K562 (cell line): ENCODE measurements around the gene MFAP2. TPM values are rescaled to one million over a fixed set of nuclear protein-coding genes. Genes with fewer than 3 reads are reported as not detected.

Source experiments
- ASH1L ChIP-seq: fragments of 450-650 bp; IDR thresholded peaks from 2 replicates; pipeline ENCODE4 v1.6.1; 2018; ENCODE audit warnings: borderline replicate concordance, mild to moderate bottlenecking, low read depth; ENCODE audit not compliant: partially characterized antibody
- ATF4 ChIP-seq: fragments of 450-650 bp; formaldehyde crosslinking; IDR thresholded peaks from 2 replicates; pipeline ENCODE4 v1.4.0; 2022; ENCODE audit warnings: mild to moderate bottlenecking, moderate library complexity
- BHLHE40 ChIP-seq: IDR thresholded peaks from 2 replicates; pipeline ENCODE4 v1.6.1; 2011; ENCODE audit warnings: low read length, improper control_type of control experiment
- E2F8 ChIP-seq: fragments of 450-650 bp; IDR thresholded peaks from 2 replicates; pipeline ENCODE4 v1.7.1; 2018; ENCODE audit warnings: mild to moderate bottlenecking, low read depth; ENCODE audit not compliant: partially characterized antibody
- ERF ChIP-seq: fragments of 450-650 bp; formaldehyde crosslinking; IDR thresholded peaks from 2 replicates; pipeline ENCODE4 v1.4.0; 2020; ENCODE audit warnings: mild to moderate bottlenecking, mixed read lengths
- FOXK2 ChIP-seq, 2 experiments: fragments of 450-650 bp; IDR thresholded peaks in 1 of 2; conservative IDR thresholded peaks in 1 of 2; 2 replicates each; pipeline ENCODE4 v1.6.1; 2016; ENCODE audit warnings: low read depth in 2 of 2, mild to moderate bottlenecking in 1 of 2
- GTF2E2 ChIP-seq: fragments of 200-800 bp; sonication (Bioruptor generic); IDR thresholded peaks from 2 replicates; pipeline ENCODE4 v1.6.1; 2016; ENCODE audit warnings: missing genetic modification characterization, missing compliant biosample characterization
- MAX ChIP-seq: sonication (generic); formaldehyde crosslinking; IDR thresholded peaks from 2 replicates; pipeline ENCODE4 v1.9.0; 2022; ENCODE audit warnings: mild to moderate bottlenecking, missing genetic modification reagents
- MIER1 ChIP-seq: fragments of 450-650 bp; IDR thresholded peaks from 2 replicates; pipeline ENCODE4 v1.6.1; 2016; ENCODE audit warnings: antibody characterized with exemption, mild to moderate bottlenecking, low read depth
- MNT ChIP-seq, 2 experiments: fragments of 450-650 bp; conservative IDR thresholded peaks; 2 replicates each; pipeline ENCODE4 v1.6.1; 2017; ENCODE audit warnings: mild to moderate bottlenecking in 2 of 2, moderate library complexity in 2 of 2
- POLR2AphosphoS2 ChIP-seq: IDR thresholded peaks from 2 replicates; pipeline ENCODE4 v1.6.1; 2012; ENCODE audit warnings: low read length, improper control_type of control experiment
- POLR3G ChIP-seq: IDR thresholded peaks from 2 replicates; pipeline ENCODE4 v1.6.1; 2011; ENCODE audit not compliant: insufficient read length, insufficient replicate concordance; ENCODE audit errors: extremely low read depth
- RBFOX2 ChIP-seq: fragments of 200-400 bp; formaldehyde crosslinking; IDR thresholded peaks from 2 replicates; pipeline ENCODE4 v1.6.1; 2017; ENCODE audit warnings: low read depth, mild to moderate bottlenecking, low read length, moderate library complexity
- RFX5 ChIP-seq: IDR thresholded peaks from 2 replicates; pipeline ENCODE4 v1.6.1; 2011; ENCODE audit warnings: low read depth, mild to moderate bottlenecking, improper control_type of control experiment, low read length
- SMARCE1 ChIP-seq: fragments of 450-650 bp; IDR thresholded peaks from 2 replicates; pipeline ENCODE4 v1.7.1; 2016; ENCODE audit warnings: mild to moderate bottlenecking
- SNIP1 ChIP-seq: fragments of 450-650 bp; IDR thresholded peaks from 2 replicates; pipeline ENCODE4 v1.7.1; 2017; ENCODE audit warnings: low read depth, mild to moderate bottlenecking
- SUPT5H ChIP-seq: fragments of 450-650 bp; IDR thresholded peaks from 2 replicates; pipeline ENCODE4 v1.6.1; 2016
- TFAP4 ChIP-seq: sonication (generic); formaldehyde crosslinking; IDR thresholded peaks from 2 replicates; pipeline ENCODE4 v1.8.0; 2022; ENCODE audit warnings: missing genetic modification reagents, mild to moderate bottlenecking, moderate library complexity, borderline replicate concordance
- ZNF124 ChIP-seq: sonication (generic); formaldehyde crosslinking; IDR thresholded peaks from 2 replicates; pipeline ENCODE4 v1.8.1; 2022; ENCODE audit warnings: missing genetic modification reagents
- ZNF197 ChIP-seq: fragments of 200-800 bp; sonication (Bioruptor generic); IDR thresholded peaks from 2 replicates; pipeline ENCODE4 v1.6.1; 2016; ENCODE audit warnings: low read depth, missing genetic modification characterization, missing compliant biosample characterization
- polyA plus RNA-seq, 8 experiments: library from polyadenylated mRNA; depleted of rRNA in 4 of 8; stranded (reverse) in 5 of 8; unstranded in 3 of 8; fragments of >200 nt; fragmentation: Nextera tagmentation in 2 of 8; fragmentation: Illumina TruSeq in 1 of 8; extraction: Ambion mirVana in 2 of 8; extraction: Trizol in 1 of 8; gene quantifications; 2 replicates each; pipeline versions ENCODE4 v1.2.1 to v1.2.3, GENCODE V29; 2011 to 2014; ENCODE audit warnings: inconsistent platforms in 1 of 8, missing spikeins in 1 of 8
- total RNA-seq, 7 experiments: library from RNA; depleted of rRNA in 6 of 7; stranded (reverse); fragments of >200 nt in 6 of 7; fragmentation: Illumina TruSeq in 2 of 7; extraction: Trizol in 2 of 7; gene quantifications; 2 replicates each; pipeline versions ENCODE4 v1.2.1 to v1.2.3, GENCODE V29; 2011 to 2021; ENCODE audit warnings: low replicate concordance in 1 of 7

Gene MFAP2
- total and polyA plus RNA-seq, 9 of the 15 experiments (the other 6 are each of a cell fraction or from before 2014, with no cell fraction given), result not detected

GRCh38 chr1:17011439-17012307, 31.3 kb upstream of the MFAP2 start, which contains the start of gene ATP13A2 (continued):
- TF ChIP-seq POLR3G (no peak), ATF4 (CRISPR knock-in tag) (no peak), ZNF124 (no peak), TFAP4 (CRISPR knock-in tag) (peak; percentile 43; the same call in 1 of the 2 replicates), MAX (CRISPR knock-in tag) (0 out of 2 replicates have a peak, but pooled peaks have one; percentile 27), ZNF197 (no peak), RBFOX2 (peak; percentile 47), SUPT5H (no peak), SNIP1 (no peak), MNT (conservative IDR thresholded peaks at IDR 0.05) (peak; percentile 25 to 74; a peak in 1 of 4 replicates), GTF2E2 (tag) (no peak), MIER1 (no peak), FOXK2 (conservative IDR thresholded peaks at IDR 0.05 in 1 of 2, IDR thresholded peaks at IDR 0.05 in 1 of 2; ENCODE audit: low read depth in 2 of 2) (peak in 1 of 2 experiments; percentile 39; a peak in 1 of 4 replicates), POLR2AphosphoS2 (no peak), RFX5 (no peak), E2F8 (no peak), ERF (CRISPR knock-in tag) (peak; percentile 23; the same call in 1 of the 2 replicates), BHLHE40 (no peak), SMARCE1 (no peak), ASH1L (no peak)
